ENCODE data around the gene TMEM267.
A peak's percentile ranks its signal among the peaks of the same experiment; 100 is the strongest.
"Not testable (repeated sequence)": the region's sequence is repeated elsewhere in the genome, so short reads cannot be mapped to it uniquely, and the experiment has no call there.

The TMEM267 gene

DNA sequence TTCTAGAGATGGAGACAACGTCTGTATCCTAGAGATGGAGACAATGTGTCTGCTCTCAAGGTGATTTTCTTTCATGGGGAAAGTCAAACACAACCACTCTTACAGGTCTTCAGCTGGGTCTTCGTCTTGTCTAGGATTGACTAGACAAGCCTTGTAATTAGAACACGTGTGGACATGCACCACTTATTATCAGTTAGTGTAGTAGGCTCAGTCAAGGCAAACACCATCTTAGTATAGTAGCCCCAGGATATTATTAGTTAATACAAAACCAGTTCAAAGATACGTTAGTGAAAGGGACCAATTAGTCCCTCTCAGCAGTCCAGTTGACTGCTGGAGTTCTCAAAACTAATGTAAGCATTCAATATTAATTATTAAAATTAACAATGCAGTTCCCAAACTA is 56.4 kb downstream of the TMEM267 start:
- DNase-seq (ENCODE audit: low read depth): no peak
- no peak overlapping the region for H3K4me3 ChIP-seq (ENCODE audit: low read length)
- TF ChIP-seq, protein P1, sequence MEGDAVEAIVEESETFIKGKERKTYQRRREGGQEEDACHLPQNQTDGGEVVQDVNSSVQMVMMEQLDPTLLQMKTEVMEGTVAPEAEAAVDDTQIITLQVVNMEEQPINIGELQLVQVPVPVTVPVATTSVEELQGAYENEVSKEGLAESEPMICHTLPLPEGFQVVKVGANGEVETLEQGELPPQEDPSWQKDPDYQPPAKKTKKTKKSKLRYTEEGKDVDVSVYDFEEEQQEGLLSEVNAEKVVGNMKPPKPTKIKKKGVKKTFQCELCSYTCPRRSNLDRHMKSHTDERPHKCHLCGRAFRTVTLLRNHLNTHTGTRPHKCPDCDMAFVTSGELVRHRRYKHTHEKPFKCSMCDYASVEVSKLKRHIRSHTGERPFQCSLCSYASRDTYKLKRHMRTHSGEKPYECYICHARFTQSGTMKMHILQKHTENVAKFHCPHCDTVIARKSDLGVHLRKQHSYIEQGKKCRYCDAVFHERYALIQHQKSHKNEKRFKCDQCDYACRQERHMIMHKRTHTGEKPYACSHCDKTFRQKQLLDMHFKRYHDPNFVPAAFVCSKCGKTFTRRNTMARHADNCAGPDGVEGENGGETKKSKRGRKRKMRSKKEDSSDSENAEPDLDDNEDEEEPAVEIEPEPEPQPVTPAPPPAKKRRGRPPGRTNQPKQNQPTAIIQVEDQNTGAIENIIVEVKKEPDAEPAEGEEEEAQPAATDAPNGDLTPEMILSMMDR (conservative IDR thresholded peaks at IDR 0.05; ENCODE audit: low read depth, low read length): no peak

DNA sequence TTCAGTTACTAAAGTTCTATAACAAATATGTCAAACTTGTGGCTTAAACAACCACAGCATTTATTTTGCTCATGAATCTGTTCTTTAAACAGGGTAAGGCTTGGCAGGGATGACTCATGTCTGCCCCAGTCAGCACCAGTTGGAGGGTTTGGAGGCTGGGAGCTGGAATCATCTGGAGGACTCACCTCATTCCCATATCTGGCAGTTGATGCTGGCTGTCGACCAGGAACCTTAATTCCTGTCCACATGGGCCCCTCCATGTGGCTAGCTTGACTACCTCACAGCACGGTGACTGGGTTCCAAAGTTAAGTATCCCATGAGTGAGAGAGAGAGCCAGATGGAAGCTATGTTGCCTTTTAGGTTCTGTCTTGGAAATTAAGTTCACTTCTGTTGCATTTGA is 57.7 kb downstream of the TMEM267 start:
- DNase-seq (ENCODE audit: low read depth): peak; percentile 92
- TF ChIP-seq, protein P1 (conservative IDR thresholded peaks at IDR 0.05; ENCODE audit: low read depth, low read length): no peak
- H3K4me3 ChIP-seq (ENCODE audit: low read length): no peak overlapping the region

DNA sequence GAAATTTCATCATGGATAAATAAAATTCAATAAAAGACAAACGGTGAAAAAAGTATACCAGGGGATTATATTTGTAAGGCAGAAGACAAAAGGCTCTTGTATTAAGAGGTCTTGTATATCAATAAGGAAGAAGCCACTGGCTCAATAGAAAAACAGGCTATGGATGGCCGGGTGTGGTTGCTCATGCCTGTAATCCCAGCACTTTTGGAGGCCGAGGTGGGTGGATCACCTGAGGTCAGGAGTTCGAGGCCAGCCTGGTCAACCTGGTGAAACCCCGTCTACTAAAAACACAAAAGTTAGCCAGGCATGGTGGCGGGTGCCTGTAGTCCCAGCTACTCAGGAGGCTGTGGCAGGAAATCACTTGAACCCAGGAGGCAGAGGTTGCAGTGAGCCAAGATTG is 60.6 kb downstream of the TMEM267 start:
- H3K4me3 ChIP-seq (ENCODE audit: low read length): not testable (repeated sequence)

DNA sequence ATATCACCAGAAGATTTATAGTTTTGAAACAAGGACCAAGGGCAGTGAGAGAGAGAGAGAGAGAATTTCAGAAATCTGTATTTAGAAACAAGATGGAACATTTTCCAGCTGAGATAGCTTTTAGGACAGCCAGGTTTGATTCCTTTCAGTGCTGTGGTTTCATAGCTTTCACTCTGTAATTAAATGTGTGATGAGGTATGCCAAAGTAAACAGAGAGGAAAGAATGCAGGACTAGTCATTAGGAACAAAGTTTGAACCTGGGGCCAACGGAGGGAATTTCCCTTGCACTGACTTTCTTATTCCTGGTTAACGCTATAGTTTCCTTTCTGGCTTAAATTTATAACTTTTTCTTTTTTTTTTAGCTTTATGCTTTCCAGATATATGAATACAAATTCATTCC is 61.5 kb downstream of the TMEM267 start:
- DNase-seq (ENCODE audit: low read depth): peak; percentile 55
- TF ChIP-seq, protein P1 (conservative IDR thresholded peaks at IDR 0.05; ENCODE audit: low read depth, low read length): no peak
- H3K4me3 ChIP-seq (ENCODE audit: low read length): no peak overlapping the region

More for the DNA sequence above, 60.6 kb downstream of the TMEM267 start:
- not testable (repeated sequence) for DNase-seq (ENCODE audit: low read depth)

DNA sequence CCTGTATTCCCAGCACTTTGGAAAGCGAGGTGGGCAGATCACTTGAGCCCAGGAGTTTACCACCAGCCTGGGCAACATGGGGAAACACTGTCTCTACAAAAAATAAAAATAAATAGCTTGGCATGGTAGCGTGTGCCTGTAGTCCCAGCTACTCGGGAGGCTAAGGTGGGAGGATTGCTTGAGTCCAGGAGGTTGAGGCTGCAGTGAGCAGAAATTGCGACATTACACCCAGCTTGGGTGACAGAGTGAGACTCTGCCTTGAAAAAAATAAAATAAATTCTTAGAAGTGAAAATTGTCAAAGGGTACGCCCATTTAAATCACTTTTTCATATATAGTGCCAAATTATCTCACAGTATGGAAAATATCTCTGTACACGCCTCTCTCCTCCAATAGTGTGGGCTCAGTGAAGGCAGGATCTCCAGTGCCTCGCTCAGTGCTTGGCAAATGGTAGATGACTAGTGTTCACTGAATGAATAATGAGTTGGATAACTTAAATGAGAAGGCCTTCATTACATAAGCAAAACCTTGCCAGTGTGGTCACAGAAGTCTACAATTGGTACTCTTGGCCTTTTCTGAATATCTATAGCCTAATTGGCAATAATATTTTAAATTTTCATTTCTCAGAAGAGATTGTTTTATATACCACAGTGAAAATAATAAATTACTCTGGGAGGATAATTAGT is 62.1 kb downstream of the TMEM267 start:
- no peak for DNase-seq (ENCODE audit: low read depth)

DNA sequence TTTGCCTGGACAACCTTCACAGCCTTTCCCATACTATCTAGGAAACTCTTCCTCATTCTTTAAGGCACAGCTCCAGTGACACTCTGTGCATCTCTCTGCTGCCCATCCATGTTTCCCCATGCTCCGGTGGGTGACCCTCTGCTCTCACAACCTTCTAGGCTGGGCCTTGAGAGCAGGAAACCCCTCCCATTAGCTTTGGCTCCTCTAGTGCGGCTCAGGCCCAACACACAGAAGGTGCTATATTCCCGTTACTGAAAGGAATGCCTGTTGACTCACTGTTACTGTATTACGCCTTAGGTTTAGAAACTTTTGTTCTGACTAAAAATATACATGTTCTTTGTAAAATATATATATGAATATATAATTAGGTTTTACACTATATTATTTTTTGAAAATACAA is 63.4 kb downstream of the TMEM267 start:
- H3K4me3 ChIP-seq (ENCODE audit: low read length): no peak overlapping the region
- TF ChIP-seq, protein P1 (conservative IDR thresholded peaks at IDR 0.05; ENCODE audit: low read depth, low read length): no peak
- DNase-seq (ENCODE audit: low read depth): no peak

More for the DNA sequence above, 62.1 kb downstream of the TMEM267 start:
- TF ChIP-seq, protein P1 (conservative IDR thresholded peaks at IDR 0.05; ENCODE audit: low read depth, low read length): no peak
- H3K4me3 ChIP-seq (ENCODE audit: low read length): no peak overlapping the region

DNA sequence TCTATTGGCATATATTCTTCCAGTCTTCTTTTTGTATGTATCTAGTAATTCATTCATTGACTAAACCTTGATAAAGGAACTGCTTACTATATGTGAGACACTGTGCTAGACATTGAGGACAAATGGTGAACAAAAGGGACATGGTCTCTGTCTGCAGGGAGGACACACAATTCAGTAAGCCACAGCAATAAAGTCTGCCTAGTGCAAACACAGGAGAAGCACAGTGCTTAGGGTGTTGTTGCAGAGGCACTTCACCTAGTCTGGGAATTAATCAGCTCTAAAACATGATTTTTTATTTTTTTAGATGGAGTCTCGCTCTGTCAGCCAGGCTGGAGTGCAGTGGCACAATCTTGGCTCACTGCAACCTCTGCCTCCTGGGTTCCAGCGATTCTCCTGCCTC is 65.1 kb downstream of the TMEM267 start:
- H3K4me3 ChIP-seq (ENCODE audit: low read length): no peak overlapping the region
- no peak for DNase-seq (ENCODE audit: low read depth)
- TF ChIP-seq, protein P1 (conservative IDR thresholded peaks at IDR 0.05; ENCODE audit: low read depth, low read length): no peak

Measured in retinal pigment epithelial cell (primary cell).